GM21360 (cell line): ENCODE results near the gene ENPP7.

ENCODE experiments used
- ATAC-seq: cut with Tn5 transposase; IDR thresholded peaks from one replicate; pipeline ENCODE4 v1.9.1; 2021; ENCODE audit warnings: mild to moderate bottlenecking, moderate library complexity; ENCODE audit not compliant: unreplicated experiment

The ENPP7 gene

DNA sequence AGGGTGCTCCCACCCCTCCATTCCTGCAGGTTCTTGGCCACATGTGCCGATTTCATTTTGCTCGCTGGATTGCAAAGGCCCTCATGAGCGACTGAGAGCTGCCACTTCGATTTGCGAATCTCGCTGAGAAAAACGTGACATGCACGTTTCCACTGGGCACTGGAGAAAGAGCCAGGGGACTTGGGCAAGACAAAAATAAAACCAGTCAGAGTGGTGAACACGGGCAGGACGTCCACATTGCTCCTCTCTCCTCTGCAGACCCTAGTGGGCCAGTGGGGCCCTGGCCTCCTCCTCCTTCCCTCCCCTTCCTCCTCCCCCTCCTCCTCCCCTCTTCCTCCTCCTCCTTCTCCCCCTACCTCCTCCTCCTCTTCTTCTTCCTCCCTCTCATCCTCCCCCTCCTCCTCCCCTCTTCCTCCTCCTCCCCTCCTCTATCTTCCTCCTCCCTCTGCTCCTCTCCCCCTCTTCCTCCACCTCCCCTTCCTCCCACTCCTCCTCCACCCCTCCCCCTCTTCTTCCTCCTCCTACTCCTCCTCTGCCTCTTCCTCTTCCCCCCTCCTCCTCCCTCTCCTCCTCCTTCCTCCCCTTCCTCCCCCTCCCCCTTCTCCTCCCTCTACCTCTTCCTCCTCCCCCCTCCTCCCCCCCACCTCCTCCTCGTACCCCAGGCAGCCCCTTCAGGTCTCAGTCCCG is 28.1 kb upstream of the ENPP7 start:
- no peak for ATAC-seq

DNA sequence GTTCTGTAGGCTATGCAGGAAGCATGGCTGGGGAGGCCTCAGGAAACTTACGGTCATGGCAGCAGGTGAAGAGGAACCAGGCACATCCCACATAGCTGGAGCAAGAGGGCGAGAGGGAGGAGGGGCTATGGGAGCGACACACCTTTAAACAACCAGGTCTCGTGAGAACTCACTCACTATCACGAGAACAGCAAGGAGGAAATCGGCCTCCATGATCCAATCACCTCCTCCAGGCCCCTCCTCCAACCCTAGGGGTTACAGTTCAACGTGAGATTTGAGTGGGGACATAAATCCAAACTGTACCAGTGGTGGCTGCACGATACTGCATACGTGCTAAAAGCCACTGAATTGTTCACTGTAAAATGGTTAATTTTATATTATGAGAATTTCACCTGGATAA is 26.1 kb upstream of the ENPP7 start:
- ATAC-seq, result no peak

- no peak for ATAC-seq
These were observed 25.1 kb upstream of the ENPP7 start for GRCh38 chr17:79705674-79706073.

- no peak for ATAC-seq
These were observed 23.6 kb upstream of the ENPP7 start for GRCh38 chr17:79706931-79707850.

- no peak for ATAC-seq
These were observed 22.5 kb upstream of the ENPP7 start for GRCh38 chr17:79707931-79708891.

- ATAC-seq, result no peak
These were observed 18.9 kb upstream of the ENPP7 start for GRCh38 chr17:79711715-79712305.

- no peak for ATAC-seq
These were observed 17.4 kb upstream of the ENPP7 start for GRCh38 chr17:79713391-79713790.

DNA sequence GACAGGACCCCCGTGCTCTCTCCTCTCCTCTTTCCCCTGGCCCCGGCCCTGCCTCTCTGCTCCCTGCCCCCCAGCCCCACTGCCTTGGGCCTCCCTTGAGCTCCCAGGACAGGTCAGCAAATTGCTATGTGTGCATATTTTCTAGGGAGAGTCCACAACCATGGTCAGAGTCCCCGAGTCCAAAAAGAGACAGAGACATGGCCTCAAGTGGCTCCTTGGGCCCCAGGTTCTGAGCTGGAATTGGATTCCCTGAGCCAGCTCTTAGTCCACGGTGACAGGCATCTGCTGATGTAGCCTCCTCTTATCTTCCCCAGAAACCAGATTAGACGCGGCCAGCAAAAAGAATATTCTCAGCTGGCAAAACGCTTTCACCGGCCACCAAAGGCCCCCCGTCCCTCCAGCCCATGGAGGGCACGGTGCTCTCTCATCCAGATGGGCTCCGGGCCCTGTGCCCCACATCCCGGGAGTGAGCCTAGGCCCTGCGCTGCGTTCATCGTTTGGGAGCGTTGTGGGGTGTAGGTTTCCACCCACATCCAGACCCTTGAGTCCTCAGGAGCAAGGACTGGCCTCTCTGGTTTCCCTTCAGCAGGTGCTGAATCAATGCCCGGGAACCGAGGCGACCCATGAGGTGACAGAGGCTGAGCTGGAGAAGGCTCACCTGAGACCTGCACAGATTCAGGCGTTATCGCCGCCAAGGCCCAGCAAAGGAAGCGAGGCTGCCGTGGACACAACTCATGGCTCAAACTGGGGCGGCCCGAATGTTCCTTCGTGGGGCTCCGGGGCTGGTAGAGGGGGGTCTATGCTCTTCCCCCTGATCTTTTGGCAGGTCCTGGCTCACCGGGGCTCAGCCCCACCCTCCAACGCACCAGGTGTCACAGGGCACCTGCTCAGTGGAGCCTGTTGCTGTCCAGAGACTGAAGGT is 16.3 kb upstream of the ENPP7 start:
- ATAC-seq, result no peak

GRCh38 chr17:79715098-79715942 is 15.4 kb upstream of the ENPP7 start:
- no peak for ATAC-seq

- ATAC-seq, result no peak
These were observed 14.6 kb upstream of the ENPP7 start for GRCh38 chr17:79715943-79716797.

DNA sequence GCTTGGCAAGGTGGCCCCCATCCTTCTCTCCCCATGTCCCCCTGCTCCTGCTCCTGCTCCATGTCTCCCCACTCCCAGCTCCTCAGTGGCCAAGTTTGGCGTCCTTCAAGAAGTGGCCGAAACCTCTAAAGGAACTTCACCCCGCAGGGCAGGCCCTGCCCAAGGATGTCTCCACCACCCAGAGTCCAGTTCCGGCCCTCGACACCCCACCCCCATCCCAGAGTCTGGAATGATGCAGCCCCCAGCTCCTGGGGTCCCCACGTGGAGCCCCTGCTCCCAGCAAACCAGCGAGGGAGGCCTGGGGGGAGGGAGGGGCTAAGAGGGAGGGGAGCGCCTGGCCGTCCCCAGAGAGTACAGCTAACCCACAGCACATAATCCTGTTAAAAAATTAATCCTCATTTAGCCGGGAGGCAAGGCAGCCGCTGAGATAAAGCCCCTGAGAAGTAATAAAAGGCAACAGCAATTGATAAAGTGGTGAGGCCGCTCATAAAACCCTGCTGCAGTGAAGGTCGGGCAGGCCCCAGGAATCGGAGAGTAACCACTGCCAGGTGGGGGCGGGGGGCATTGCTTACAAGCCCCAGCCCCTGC is 9.9 kb upstream of the ENPP7 start:
- no peak for ATAC-seq

- ATAC-seq, result no peak
These were observed 8.6 kb upstream of the ENPP7 start for GRCh38 chr17:79721993-79722671.

DNA sequence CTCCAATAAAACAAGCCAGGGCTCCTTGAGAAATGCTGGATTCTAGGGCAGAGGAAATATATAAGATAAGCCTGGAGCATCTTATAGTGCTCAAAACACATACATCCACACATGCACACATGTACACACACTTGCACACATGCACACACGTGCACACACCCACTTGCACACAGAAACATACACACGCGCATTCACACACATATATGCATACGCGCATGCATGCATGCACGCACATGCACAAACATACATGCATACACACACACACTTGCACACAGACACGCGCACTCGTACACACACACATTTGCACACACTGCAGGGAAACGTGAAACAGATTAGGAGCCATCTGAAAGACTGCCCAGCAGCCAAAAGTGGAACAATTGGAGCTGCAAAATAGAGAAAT is 8.0 kb upstream of the ENPP7 start:
- ATAC-seq, result no peak

DNA sequence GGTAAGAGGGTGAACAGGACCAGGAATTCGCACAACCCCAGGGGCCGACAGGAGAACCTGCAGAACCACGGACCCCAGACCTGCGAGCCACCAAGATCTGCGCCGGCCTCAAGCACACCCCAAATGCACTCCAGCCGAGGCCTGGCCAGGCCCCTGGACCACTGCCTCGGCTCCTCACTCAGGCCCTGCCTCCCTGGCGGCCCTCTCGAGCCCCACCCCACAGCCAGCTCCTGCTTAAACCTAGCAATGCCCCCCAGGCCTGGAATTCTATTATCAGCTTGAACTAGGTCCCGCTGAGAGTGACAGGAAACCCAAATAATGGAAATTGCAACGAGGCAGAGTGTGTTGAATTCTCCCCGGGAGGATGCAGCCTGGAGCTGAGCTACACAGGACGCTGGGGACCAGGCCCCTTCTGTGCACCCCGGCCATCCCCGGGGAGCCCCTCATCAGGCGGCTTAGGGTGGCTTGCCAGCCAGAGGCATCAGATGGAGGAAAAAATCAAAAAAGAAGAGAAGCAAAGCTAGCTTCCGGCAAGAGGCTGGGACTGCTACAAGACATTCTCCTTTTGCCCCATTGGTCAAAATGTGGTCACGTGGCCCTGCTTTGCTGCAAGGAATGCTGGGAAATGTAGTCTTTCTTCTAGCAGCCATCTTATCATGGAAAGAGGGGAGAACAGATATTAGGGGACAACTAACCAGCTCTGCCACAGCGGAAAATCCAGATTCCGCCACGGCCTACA is 2.4 kb upstream of the ENPP7 start:
- no peak for ATAC-seq

GRCh38 chr17:79728908-79729471 is 1.8 kb upstream of the ENPP7 start:
- ATAC-seq, result no peak

DNA sequence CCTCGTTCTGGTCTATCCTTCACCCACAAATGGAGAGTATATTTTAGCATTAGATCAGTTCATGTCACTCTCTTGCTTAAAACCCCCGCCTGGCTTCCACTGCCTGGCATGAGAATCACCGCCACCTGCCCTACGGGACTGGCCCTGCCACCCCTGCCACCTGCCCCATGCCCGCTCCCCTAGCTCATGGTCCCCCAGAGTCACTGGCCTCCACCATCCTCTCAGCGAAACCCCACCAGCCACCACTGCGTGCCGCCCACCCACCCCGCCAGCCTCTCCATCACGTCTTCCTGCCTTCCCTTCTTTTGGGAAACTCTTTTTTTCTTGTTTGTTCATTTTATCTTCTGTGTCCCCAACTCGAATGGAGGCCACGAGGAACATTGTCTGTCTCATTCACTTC is 982 bp upstream of the ENPP7 start:
- ATAC-seq, result no peak
